Heart left ventricle (tissue), 13 donors: ENCODE results near the gene DAPL1.

Experiments
- POLR2A ChIP-seq, 2 donors: fragments of 450-650 bp; IDR thresholded peaks; one replicate each; pipeline ENCODE4 v1.6.1; 2017; ENCODE audit warnings: antibody characterized with exemption in 2 of 2, mild to moderate bottlenecking in 2 of 2, moderate library complexity in 2 of 2
- TF ChIP-seq, protein P1 (sequence below), 12 donors: fragments of 200-600 bp; sonication (generic) in 4 of 12; IDR thresholded peaks; one replicate each; pipeline versions ENCODE4 v1.5.0 to v1.8.0; 2018 to 2022; ENCODE audit warnings: antibody characterized with exemption in 12 of 12, mild to moderate bottlenecking in 5 of 12
- donor health status: ischemic (EF 13 %, LVEDD 7.1; RV severe dilation, severe dysfunction).
- donor health status: DM: no; HTN: yes; CAD: no.
- donor health status: DM: no; HTN: no; CAD: no.
- donor health status: ischemic (EF 25% LVEDD 6.9; RV normal size, moderate dysfunction).
- donor health status: ischemic (EF 25% LVEDD 5.7; RV mildly dilated, moderate dysfunction).
- donor health status: ischemic (EF 35%, LVEDD 5.7; RV mildly dilated, moderate dysfunction).
- donor health status: nonischemic (EF 11% LVEDD 7.7; RV severe dilation, severe dysfunction).
- donor health status: DM: yes; HTN: yes; CAD: no.
- donor health status: PGD.
- donor health status: ischemic (EF 29% LVEDD 5.4; RV normal size, mild dysfunction).
- donor health status: nonischemic (EF 23%, LVEDD 6.1; RV moderate dilation, normal function).

DNA sequence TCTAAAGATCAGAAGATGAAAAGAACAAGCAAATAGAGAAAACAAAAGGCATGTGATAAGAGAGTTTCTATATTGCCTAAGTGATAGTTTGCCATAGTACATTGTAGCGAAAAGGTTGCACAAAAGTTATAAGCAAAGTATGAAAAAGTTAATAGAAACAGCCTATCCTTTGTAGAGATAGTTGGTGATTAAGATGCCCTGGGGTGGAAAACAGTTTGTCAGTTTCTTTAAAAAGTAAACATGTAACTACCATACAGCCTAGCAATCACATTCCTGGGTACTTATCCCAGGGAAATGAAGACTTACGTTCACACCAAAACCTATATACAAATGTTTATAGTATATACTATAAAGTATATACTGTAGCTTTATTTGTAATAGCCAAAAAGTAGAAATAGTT, 16.9 kb upstream of the DAPL1 start:
- TF ChIP-seq, protein P1, sequence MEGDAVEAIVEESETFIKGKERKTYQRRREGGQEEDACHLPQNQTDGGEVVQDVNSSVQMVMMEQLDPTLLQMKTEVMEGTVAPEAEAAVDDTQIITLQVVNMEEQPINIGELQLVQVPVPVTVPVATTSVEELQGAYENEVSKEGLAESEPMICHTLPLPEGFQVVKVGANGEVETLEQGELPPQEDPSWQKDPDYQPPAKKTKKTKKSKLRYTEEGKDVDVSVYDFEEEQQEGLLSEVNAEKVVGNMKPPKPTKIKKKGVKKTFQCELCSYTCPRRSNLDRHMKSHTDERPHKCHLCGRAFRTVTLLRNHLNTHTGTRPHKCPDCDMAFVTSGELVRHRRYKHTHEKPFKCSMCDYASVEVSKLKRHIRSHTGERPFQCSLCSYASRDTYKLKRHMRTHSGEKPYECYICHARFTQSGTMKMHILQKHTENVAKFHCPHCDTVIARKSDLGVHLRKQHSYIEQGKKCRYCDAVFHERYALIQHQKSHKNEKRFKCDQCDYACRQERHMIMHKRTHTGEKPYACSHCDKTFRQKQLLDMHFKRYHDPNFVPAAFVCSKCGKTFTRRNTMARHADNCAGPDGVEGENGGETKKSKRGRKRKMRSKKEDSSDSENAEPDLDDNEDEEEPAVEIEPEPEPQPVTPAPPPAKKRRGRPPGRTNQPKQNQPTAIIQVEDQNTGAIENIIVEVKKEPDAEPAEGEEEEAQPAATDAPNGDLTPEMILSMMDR (IDR thresholded peaks at IDR 0.05), result no peak
- TF ChIP-seq POLR2A (IDR thresholded peaks at IDR 0.05), result no peak
